K562 treated with DMSO at 1 percent for 48 hours (cell line): ENCODE results near the gene MYO9B. TPM values are rescaled to one million over a fixed set of nuclear protein-coding genes. Genes with fewer than 3 reads are reported as not detected.

ENCODE experiments used
- total RNA-seq: library from RNA; unstranded; fragments of 300-600 nt; gene quantifications from 2 replicates; pipeline ENCODE4 v1.2.3, GENCODE V29; 2022; ENCODE audit warnings: low replicate concordance; ENCODE audit errors: extremely low read depth

The MYO9B gene
- 416 TPM in 1 of 2 replicates, not detected in the other for total RNA-seq

GRCh38 chr19:17075035-17075863 is at the start of gene MYO9B, which contains the start of gene HAUS8:
TSS of gene MYO9B (plus strand) at chr19:17075777. CDS start at chr19:17101718, 25,941 bp downstream.
TSS of gene HAUS8 (minus strand) at chr19:17075452. CDS start at chr19:17075422, 30 bp downstream.

GRCh38 chr19:17026706-17027534 is 48.7 kb upstream of the MYO9B start, which contains the start of gene CPAMD8:
TSS of gene CPAMD8 (minus strand) at chr19:17026810. CDS start at chr19:17026642, 168 bp downstream.

GRCh38 chr19:17215127-17215971 is 139.8 kb downstream of the MYO9B start, which contains the start of gene USE1:
TSS of gene USE1 (plus strand) at chr19:17215357. CDS start at chr19:17215406, 49 bp downstream.

GRCh38 chr19:17226002-17226933 is 150.7 kb downstream of the MYO9B start, which contains the start of gene OCEL1:
TSS of gene OCEL1 (plus strand) at chr19:17226226. CDS start at chr19:17226248, 22 bp downstream.

GRCh38 chr19:17245535-17245984 is 170.0 kb downstream of the MYO9B start, which contains the start of gene NR2F6:
TSS of gene NR2F6 (minus strand) at chr19:17245919. CDS start at chr19:17245220, 699 bp downstream.

Other genes with a start within 250 kb of the MYO9B start
- not detected in 2 replicates for gene SIN3B, start 246.4 kb upstream of the MYO9B start, total RNA-seq
- gene F2RL3, start 186.8 kb upstream of the MYO9B start, total RNA-seq: not detected in 2 replicates
- not detected in 2 replicates for gene CPAMD8, start 49.0 kb upstream of the MYO9B start, total RNA-seq
- gene HAUS8, start 325 bp upstream of the MYO9B start, total RNA-seq: not detected in 2 replicates
- not detected in 2 replicates for gene USE1, start 139.6 kb downstream of the MYO9B start, total RNA-seq
- not detected in 2 replicates for gene OCEL1, start 150.4 kb downstream of the MYO9B start, total RNA-seq
- gene NR2F6, start 170.1 kb downstream of the MYO9B start, total RNA-seq: 322 TPM in 1 of 2 replicates, not detected in the other
- gene USHBP1, start 189.0 kb downstream of the MYO9B start, total RNA-seq: not detected in 2 replicates
- not detected in 2 replicates for gene BABAM1, start 191.7 kb downstream of the MYO9B start, total RNA-seq
- gene ANKLE1, start 206.1 kb downstream of the MYO9B start, total RNA-seq: not detected in 2 replicates
- gene ABHD8, start 227.6 kb downstream of the MYO9B start, total RNA-seq: not detected in 2 replicates
- gene MRPL34, start 230.1 kb downstream of the MYO9B start, total RNA-seq: not detected in 2 replicates
- gene DDA1, start 233.8 kb downstream of the MYO9B start, total RNA-seq: 453 TPM in 1 of 2 replicates, not detected in the other